GM19043 (cell line): Measurements from ENCODE around the gene EBPL.

Experiments used
- ATAC-seq: cut with Tn5 transposase; IDR thresholded peaks from one replicate; pipeline ENCODE4 v1.9.1; 2021; ENCODE audit warnings: low read depth; ENCODE audit not compliant: unreplicated experiment

EBPL gene

GRCh38 chr13:49678191-49678914, 12.9 kb downstream of the EBPL start:
- ATAC-seq, result no peak

- no peak for ATAC-seq
Measured at GRCh38 chr13:49676581-49677298, 14.5 kb downstream of the EBPL start.

DNA sequence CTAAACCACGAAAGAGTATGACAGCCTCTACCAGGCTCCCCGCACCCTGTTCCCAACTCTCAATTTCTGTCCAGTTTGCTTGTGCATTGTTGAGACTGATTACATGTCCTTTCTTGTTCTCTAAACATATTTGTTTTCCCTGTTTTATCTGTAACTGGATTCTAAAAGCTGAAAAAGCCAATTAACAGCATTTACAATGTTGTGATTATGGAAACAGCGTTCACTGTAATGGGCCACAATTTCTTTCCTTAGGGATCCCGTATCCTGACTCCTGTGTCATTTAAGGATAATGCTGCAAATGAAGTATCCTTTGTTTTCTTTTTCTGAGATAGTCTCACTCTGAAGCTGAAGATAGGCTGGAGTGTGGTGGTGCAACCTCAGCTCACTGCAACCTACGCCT, 20.5 kb downstream of the EBPL start:
- ATAC-seq, result no peak

- ATAC-seq, result no peak
Measured at GRCh38 chr13:49669735-49670309, 21.5 kb downstream of the EBPL start.

DNA sequence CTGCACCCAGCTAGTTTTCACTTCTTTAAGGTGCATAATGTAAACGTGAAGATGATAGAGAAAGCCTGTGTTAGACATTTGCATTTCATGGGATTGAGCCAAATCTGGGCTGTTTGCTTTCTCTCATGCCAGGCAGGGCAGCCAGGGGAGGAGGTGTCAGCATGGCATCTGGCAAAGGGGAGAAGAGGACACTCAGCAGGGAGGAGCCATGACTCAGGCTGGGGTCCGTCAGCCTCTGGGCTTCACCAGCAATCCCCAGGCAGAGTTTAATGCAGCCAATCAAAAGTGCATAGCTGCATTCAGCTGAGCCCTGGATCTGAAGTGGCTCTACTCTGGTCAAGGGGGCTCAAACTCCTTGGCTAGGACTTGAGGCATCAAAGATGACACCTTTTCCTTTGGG, 23.5 kb downstream of the EBPL start:
- ATAC-seq, result no peak

DNA sequence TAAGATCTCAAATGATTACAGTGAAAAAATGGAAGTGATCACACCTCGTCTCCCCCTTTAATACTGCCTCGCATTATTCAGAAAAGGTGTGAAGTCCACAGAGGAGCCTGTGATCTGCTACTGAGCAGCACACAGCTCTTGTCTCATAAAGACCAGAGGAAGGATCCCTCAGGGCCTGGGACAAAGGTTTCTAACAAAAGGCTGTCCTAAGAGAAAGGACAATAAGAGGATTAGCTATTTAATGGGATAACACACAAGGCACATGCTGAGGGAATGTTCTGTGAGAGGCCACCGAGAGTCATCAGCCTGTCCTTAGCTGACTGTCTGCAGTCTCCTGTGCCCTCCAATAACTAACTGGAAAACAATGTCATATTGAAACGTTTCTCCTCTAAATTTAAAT, 26.7 kb downstream of the EBPL start:
- no peak for ATAC-seq

GRCh38 chr13:49657241-49657641, 34.0 kb downstream of the EBPL start:
- ATAC-seq, result no peak

DNA sequence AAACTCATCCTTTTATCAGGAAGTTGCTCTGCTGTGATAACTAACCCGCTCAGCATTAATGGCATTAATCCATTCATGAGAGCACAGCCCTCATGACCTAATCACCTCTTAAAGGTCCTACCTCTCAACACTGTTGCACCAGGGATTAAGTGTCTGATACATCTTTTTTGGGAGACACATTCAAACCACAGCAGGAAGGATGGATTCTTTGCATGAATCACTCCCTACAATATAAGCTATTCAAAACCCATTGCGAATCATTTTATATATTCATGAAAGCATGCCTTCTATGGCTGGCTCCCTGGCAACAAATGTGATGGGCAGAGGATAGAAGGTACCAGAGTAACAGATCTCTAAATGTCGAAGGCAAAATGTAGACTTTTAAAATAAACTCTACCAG, 35.4 kb downstream of the EBPL start:
- no peak for ATAC-seq

GRCh38 chr13:49654011-49654410, 37.3 kb downstream of the EBPL start:
- no peak for ATAC-seq

DNA sequence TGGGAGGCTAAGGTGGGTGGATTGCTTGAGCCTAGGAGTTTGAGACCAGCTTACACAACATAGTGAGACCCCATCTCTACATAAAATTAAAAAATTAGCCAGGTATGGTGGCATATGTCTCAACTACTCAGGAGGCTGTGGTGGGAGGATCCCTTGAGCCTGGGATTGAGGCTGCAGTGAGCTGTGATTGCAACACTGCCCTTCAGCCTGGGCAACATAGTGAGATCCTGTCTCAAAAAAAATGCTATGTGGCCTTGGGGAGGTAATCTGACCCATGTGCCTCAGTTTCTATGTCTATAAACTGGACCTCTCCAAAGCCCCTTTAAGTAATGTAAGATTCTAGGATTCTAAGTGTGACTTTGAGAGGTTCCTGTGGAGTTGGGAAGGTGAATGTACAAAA, 37.8 kb downstream of the EBPL start:
- ATAC-seq, result no peak

- no peak for ATAC-seq
Measured at GRCh38 chr13:49652355-49653305, 38.7 kb downstream of the EBPL start.

GRCh38 chr13:49651570-49652354, 39.5 kb downstream of the EBPL start:
- no peak for ATAC-seq

GRCh38 chr13:49649963-49650312, 41.3 kb downstream of the EBPL start:
- no peak for ATAC-seq

DNA sequence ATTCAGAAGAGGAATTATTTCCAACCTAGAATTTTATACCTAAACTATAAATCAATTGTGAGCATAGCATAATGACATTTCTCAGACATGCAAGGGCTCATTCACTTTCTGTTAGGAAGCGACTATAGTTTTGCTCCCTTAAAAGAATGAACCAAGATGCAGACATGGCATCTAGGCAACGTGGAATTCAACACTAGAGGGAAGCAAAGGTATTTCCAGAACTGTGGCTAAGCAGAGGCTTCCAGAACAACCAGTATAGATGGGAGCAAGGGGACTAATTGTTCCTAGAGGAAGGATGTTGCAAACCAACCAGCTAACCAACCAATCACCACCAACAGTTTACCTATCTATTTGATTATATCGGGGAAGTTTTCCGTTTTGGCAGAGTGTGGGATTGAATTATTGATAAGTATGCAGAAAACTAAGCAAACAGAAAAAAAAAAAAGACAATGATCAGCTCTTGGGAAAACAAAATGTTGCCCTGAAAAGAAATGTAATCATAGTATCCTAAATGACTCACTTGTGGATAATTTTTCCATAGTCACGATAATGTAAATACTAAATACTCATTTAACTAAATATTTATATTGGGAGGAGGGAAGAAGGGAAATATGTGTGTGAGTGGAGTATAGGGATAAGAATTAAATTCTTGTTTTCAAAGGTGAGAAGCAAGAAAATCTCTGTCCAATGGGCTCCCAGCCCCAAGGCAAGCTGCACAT, 41.9 kb downstream of the EBPL start:
- ATAC-seq, result no peak

DNA sequence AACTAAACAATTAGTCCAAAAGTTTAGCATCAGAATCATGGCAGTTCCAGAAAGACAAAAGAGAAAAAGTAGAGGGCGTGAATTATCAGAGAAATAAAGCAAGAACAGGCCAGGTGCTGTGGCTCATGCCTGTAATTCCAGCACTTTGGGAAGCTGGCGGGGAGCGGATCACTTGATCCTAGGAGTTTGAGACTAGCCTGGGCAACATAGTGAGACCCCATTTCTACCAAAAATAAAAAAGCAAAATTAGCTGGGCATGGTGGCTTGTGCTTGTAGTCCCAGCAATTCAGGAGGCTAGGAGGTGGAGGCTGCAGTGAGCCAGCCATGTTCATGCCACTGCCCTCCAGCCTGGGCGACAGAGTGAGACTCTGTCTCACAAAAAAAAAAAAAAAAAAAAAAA, 44.6 kb downstream of the EBPL start:
- ATAC-seq, result no peak

DNA sequence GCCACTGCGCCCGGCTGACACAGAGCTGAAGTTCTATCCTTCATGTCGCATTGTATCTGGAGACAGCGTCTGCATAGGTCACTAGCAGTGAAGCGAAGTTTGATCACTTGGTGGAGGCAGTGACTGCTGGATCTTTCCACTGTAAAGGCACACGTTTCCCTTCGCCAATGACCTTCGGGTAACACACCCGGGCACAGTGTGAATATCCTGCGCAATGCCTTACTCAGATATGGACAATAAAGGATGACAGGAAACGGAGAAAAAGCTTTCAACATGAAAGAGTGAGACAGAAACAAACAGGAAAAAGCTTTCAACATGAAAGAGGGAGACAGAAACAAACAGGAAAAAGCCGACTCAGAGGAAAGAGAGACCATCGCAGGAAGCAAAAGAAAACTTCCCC, 45.8 kb downstream of the EBPL start:
- ATAC-seq, result no peak

DNA sequence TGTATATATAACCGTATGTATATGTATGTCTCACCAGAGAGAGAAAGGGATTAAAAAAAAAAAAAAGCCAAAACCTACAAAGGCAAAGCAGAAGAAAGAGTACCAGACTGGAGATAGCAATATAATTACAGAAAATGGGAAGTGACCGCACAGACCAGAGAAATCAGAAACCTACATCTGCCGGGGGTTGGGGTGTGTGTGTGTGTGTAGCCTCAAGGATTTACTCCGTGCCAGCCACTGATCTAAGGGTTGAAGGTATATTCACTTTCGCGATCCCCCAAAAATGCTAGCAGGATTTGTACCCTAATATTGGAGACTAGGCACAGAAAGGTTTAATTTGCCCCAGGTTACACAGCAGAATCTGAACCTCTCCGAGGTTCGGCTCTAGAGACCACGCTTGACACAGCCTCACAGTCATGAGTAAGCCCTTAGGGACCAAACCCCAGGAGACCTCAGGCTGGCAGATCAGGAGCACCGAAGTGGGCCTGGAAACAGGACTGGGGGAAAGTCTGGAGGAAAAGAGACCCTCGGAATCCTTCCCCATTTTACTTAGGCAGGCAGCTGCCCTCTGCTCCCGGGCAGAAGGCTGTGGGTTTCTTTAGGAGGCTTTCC, 48.1 kb downstream of the EBPL start:
- ATAC-seq, result no peak

- no peak for ATAC-seq
Measured at GRCh38 chr13:49641801-49642291, 49.4 kb downstream of the EBPL start.

- no peak for ATAC-seq
Measured at GRCh38 chr13:49638744-49639072, 52.6 kb downstream of the EBPL start.
